ENCODE results near the gene TOM1L2. TPM values are rescaled to one million over a fixed set of nuclear protein-coding genes. Genes with fewer than 3 reads are reported as not detected.

Gene TOM1L2
- total RNA-seq, 1 experiment from 2014 or later: 24.1 TPM

DNA sequence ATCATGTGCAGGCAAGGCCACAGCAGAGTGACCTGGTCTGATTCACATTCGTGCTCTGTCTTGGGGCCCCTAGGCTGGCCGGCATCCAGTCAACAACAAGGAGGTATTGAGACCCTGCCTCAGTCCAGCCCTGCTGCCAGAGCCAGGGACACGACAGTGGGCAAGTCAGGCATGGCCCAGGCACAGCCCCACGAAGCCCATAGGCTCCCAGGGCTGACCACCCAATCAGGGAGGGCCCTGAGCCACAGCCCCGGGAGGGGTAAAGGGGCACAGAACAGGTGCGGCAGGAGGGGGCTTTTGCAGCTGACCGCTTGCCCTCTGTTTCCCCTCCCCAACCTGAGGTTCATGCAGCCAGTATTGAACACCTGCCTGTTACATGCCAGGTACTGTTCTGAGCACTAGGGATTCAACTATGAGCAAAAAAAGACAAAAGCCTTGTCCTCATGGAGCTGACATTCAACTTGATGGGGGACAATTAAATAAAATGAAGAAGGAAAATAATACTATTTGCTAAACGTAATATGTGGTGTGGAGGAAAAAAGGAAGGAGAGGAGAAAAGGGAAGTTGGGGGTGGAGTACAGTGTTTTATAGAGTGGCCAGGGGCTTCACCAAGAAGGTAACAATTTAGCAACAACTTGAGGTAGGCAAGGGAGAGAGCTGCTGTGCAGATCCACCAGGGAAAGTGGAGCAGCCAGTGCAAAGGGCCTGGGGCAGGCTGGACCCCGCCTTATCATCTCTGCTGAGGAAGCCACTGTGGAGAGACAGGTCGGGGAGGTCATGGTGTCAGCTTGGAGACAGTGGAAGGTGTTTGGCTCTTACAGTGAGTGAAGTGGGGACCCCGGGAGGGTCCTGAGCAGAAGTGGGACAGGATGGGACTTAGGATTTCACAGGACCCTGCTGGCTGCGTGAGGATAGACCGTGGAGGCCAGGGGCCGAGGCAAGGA lies 6.6 kb upstream of the TOM1L2 start:
- ChIA-PET CTCF (interaction anchor here (1.3 kb wide), 1 partner anchor 15 kb away, joined by 4 read pairs; no protein-coding TSS in a partner anchor), RAD21 (ENCODE audit: low non-redundant PET in 1 of 2, low total read pairs in 2 of 2, uncharacterized antibody in 2 of 2, unreplicated experiment in 2 of 2) (no interaction called here), POLR2A (no interaction called here)
- ATAC-seq (no peak), DNase-seq (ENCODE audit: low read depth, low spot score) (no peak)
- no peak overlapping the region for H3K4me2 ChIP-seq (ENCODE audit: low read length)
- no peak overlapping the region for H3K9ac ChIP-seq (ENCODE audit: low read length)
- no peaks in the 10 kb centered on the region for H3K27me3 ChIP-seq (ENCODE audit: insufficient read depth, low read length)
- H3K36me3 ChIP-seq (ENCODE audit: control insufficient read depth in 1 of 2, insufficient read depth in 2 of 2, low read length in 2 of 2): no peaks in the 10 kb centered on the region
- TF ChIP-seq FOSL1 (IDR thresholded peaks at IDR 0.05; ENCODE audit: low read depth): no peak
- TF ChIP-seq EGR1 (IDR thresholded peaks at IDR 0.05; ENCODE audit: low read depth): no peak
- TF ChIP-seq SP1 (IDR thresholded peaks at IDR 0.05; ENCODE audit: low read depth): no peak
- no peak for TF ChIP-seq POLR2A (IDR thresholded peaks at IDR 0.05; ENCODE audit: borderline replicate concordance, extremely low read depth, insufficient read depth, insufficient read length)
- TF ChIP-seq CBX3 (IDR thresholded peaks at IDR 0.05; ENCODE audit: low read depth): no peak
- no peak for TF ChIP-seq POLR2AphosphoS5 (IDR thresholded peaks at IDR 0.05; ENCODE audit: low read depth, low read length)
- TF ChIP-seq RAD21 (IDR thresholded peaks at IDR 0.05; ENCODE audit: low read depth): no peak
- TF ChIP-seq ELF1 (IDR thresholded peaks at IDR 0.05; ENCODE audit: borderline replicate concordance, low read depth): no peak
- no peak for TF ChIP-seq JUND (IDR thresholded peaks at IDR 0.05)
- H3K4me1 ChIP-seq (ENCODE audit: control insufficient read depth in 1 of 2, insufficient read depth in 2 of 2, low read length in 2 of 2): peaks cover 0 to 6% of the 10 kb centered on the region in 2 experiments; a peak in 1 of 4 replicates
- H3K9me2 ChIP-seq (ENCODE audit: insufficient read depth): no peaks in the 10 kb centered on the region
- no peaks in the 10 kb centered on the region for H3K9me3 ChIP-seq (ENCODE audit: control insufficient read depth in 1 of 2, insufficient read depth in 1 of 2, low read depth in 1 of 2, low read length in 2 of 2)
- no peak overlapping the region for H2AFZ ChIP-seq (ENCODE audit: low read depth, low read length, poor library complexity, severe bottlenecking)
- intact Hi-C loops (cut with micrococcal nuclease): no loop called here
- BruUV-seq (replicated peaks): no TSS peak
- H3K79me2 ChIP-seq (ENCODE audit: insufficient read depth, low read length): no peaks in the 10 kb centered on the region
- no peak overlapping the region for H3K4me3 ChIP-seq (replicated peaks in 1 of 2; ENCODE audit: low read depth in 1 of 2, low read length in 2 of 2)
- H3K27ac ChIP-seq (ENCODE audit: low read depth, low read length): no peak overlapping the region
- H4K20me1 ChIP-seq (ENCODE audit: insufficient read depth): no peaks in the 10 kb centered on the region

DNA sequence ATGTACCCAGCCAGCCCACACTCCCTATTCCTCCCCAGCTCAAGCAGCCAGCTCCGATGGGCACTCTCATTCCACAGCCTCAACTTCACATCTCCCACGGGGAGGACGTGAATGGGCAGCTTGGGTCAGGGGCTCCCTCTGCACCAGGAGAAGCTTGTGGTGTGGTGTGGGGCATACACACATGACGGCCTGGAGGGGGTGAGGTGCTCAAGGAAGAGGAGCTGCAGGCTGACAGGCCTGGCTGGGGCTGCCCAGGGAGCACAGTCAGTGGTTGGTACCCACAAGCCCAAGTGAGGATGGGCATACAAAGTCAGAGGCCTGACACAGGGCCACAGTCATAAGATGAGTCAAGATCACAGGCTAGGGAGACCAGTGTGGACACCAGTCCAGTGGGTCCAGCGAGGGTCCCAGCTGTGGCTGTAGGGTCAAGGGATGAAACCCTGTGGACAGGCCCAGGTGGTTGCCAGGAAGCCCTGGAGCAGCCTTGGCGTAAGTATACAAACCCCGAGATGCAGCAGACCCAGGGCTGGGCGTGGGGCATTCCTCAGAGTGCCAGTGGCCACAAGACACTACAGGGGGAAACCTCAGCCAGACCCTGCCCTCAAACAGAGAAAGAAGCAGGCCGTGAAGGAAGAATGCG lies 4.9 kb upstream of the TOM1L2 start:
- intact Hi-C loops (cut with micrococcal nuclease): no loop called here
- Histone ChIP-seq H2AFZ (ENCODE audit: low read depth, low read length, poor library complexity, severe bottlenecking) (no peak overlapping the region), H3K36me3 (ENCODE audit: control insufficient read depth in 1 of 2, insufficient read depth in 2 of 2, low read length in 2 of 2) (no peaks in the 10 kb centered on the region), H3K9me2 (ENCODE audit: insufficient read depth) (no peaks in the 10 kb centered on the region), H4K20me1 (ENCODE audit: insufficient read depth) (no peaks in the 10 kb centered on the region), H3K9ac (ENCODE audit: low read length) (no peak overlapping the region), H3K27ac (ENCODE audit: low read depth, low read length) (no peak overlapping the region), H3K4me2 (ENCODE audit: low read length) (no peak overlapping the region), H3K9me3 (ENCODE audit: control insufficient read depth in 1 of 2, insufficient read depth in 1 of 2, low read depth in 1 of 2, low read length in 2 of 2) (no peaks in the 10 kb centered on the region), H3K79me2 (ENCODE audit: insufficient read depth, low read length) (no peaks in the 10 kb centered on the region), H3K4me3 (replicated peaks in 1 of 2; ENCODE audit: low read depth in 1 of 2, low read length in 2 of 2) (no peak overlapping the region), H3K4me1 (ENCODE audit: control insufficient read depth in 1 of 2, insufficient read depth in 2 of 2, low read length in 2 of 2) (peaks cover 4 to 6% of the 10 kb centered on the region in 2 experiments; a peak in 3 of 4 replicates), H3K27me3 (ENCODE audit: insufficient read depth, low read length) (no peaks in the 10 kb centered on the region)
- no peak for DNase-seq (ENCODE audit: low read depth, low spot score)
- no peak for ATAC-seq
- ChIA-PET RAD21 (ENCODE audit: low non-redundant PET in 1 of 2, low total read pairs in 2 of 2, uncharacterized antibody in 2 of 2, unreplicated experiment in 2 of 2) (no interaction called here), CTCF (no interaction called here), POLR2A (no interaction called here)
- BruUV-seq (replicated peaks): no TSS peak
- TF ChIP-seq ZFX (IDR thresholded peaks at IDR 0.05) (no peak), SRF (IDR thresholded peaks at IDR 0.05; ENCODE audit: low read depth) (no peak), REST (IDR thresholded peaks at IDR 0.05; ENCODE audit: low read depth) (no peak), POLR2AphosphoS5 (IDR thresholded peaks at IDR 0.05; ENCODE audit: low read depth, low read length) (no peak), ZNF274 (IDR thresholded peaks at IDR 0.05; ENCODE audit: low read depth, low read length) (no peak), RAD21 (IDR thresholded peaks at IDR 0.05; ENCODE audit: low read depth) (no peak), POLR2A (IDR thresholded peaks at IDR 0.05; ENCODE audit: borderline replicate concordance, extremely low read depth, insufficient read depth, insufficient read length) (no peak), FOSL1 (IDR thresholded peaks at IDR 0.05; ENCODE audit: low read depth) (no peak), TCF7L2 (IDR thresholded peaks at IDR 0.05; ENCODE audit: borderline replicate concordance, extremely low read depth, insufficient read depth, insufficient read length) (no peak), ATF3 (IDR thresholded peaks at IDR 0.05) (no peak)
